Measurements from ENCODE around the gene TNFAIP8.

DNA sequence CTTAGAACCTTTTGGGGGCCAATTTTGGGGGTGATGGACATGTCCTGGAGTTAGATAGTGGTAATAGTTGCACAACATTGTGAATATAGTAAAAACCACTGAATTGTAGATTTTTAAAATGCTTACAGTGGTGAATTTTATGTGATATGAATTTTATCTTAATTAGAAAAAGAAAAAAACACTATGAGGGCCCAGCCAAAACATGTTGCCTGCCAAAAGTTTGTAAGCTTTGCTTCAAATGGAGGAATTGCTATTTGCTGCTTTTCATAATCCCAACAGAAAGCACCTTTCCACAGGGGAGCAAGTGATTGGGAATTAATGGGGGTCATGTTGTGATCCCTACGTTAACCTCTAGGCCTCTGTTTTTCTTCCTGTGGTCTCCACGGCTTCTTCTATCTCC, 19.1 kb downstream of the TNFAIP8 start:
- TF ChIP-seq TCF7L2 (IDR thresholded peaks at IDR 0.05; ENCODE audit: low read depth, low read length) (no peak), CTCF (IDR thresholded peaks at IDR 0.05 in 2 of 3, conservative IDR thresholded peaks at IDR 0.05 in 1 of 3; ENCODE audit: insufficient read depth in 2 of 3, low read depth in 1 of 3, low read length in 3 of 3) (no peak), HLTF (IDR thresholded peaks at IDR 0.05) (no peak), EZH2 (IDR thresholded peaks at IDR 0.05; ENCODE audit: borderline replicate concordance, low read depth, low read length) (no peak), ZNF133 (CRISPR knock-in tag; IDR thresholded peaks at IDR 0.05) (no peak), POLR2G (IDR thresholded peaks at IDR 0.05; ENCODE audit: low read depth, low read length) (no peak), HDAC2 (IDR thresholded peaks at IDR 0.05) (no peak), POLR2A (conservative IDR thresholded peaks at IDR 0.05) (no peak), ZNF384 (IDR thresholded peaks at IDR 0.05; ENCODE audit: low read depth, low read length) (no peak), NR2F6 (CRISPR knock-in tag; IDR thresholded peaks at IDR 0.05) (no peak)
- TF ChIP-seq, protein P1, sequence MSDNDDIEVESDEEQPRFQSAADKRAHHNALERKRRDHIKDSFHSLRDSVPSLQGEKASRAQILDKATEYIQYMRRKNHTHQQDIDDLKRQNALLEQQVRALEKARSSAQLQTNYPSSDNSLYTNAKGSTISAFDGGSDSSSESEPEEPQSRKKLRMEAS (CRISPR knock-in tag; IDR thresholded peaks at IDR 0.05) = no peak
- TF ChIP-seq, protein P2, sequence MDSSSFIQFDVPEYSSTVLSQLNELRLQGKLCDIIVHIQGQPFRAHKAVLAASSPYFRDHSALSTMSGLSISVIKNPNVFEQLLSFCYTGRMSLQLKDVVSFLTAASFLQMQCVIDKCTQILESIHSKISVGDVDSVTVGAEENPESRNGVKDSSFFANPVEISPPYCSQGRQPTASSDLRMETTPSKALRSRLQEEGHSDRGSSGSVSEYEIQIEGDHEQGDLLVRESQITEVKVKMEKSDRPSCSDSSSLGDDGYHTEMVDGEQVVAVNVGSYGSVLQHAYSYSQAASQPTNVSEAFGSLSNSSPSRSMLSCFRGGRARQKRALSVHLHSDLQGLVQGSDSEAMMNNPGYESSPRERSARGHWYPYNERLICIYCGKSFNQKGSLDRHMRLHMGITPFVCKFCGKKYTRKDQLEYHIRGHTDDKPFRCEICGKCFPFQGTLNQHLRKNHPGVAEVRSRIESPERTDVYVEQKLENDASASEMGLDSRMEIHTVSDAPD (CRISPR knock-in tag; IDR thresholded peaks at IDR 0.05) = no peak
- TF ChIP-seq, protein P3, sequence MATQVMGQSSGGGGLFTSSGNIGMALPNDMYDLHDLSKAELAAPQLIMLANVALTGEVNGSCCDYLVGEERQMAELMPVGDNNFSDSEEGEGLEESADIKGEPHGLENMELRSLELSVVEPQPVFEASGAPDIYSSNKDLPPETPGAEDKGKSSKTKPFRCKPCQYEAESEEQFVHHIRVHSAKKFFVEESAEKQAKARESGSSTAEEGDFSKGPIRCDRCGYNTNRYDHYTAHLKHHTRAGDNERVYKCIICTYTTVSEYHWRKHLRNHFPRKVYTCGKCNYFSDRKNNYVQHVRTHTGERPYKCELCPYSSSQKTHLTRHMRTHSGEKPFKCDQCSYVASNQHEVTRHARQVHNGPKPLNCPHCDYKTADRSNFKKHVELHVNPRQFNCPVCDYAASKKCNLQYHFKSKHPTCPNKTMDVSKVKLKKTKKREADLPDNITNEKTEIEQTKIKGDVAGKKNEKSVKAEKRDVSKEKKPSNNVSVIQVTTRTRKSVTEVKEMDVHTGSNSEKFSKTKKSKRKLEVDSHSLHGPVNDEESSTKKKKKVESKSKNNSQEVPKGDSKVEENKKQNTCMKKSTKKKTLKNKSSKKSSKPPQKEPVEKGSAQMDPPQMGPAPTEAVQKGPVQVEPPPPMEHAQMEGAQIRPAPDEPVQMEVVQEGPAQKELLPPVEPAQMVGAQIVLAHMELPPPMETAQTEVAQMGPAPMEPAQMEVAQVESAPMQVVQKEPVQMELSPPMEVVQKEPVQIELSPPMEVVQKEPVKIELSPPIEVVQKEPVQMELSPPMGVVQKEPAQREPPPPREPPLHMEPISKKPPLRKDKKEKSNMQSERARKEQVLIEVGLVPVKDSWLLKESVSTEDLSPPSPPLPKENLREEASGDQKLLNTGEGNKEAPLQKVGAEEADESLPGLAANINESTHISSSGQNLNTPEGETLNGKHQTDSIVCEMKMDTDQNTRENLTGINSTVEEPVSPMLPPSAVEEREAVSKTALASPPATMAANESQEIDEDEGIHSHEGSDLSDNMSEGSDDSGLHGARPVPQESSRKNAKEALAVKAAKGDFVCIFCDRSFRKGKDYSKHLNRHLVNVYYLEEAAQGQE (IDR thresholded peaks at IDR 0.05; ENCODE audit: borderline replicate concordance) = no peak
- TF ChIP-seq, protein P3 (CRISPR knock-in tag; IDR thresholded peaks at IDR 0.05; ENCODE audit: low read depth) = no peak
- TF ChIP-seq, protein P4, sequence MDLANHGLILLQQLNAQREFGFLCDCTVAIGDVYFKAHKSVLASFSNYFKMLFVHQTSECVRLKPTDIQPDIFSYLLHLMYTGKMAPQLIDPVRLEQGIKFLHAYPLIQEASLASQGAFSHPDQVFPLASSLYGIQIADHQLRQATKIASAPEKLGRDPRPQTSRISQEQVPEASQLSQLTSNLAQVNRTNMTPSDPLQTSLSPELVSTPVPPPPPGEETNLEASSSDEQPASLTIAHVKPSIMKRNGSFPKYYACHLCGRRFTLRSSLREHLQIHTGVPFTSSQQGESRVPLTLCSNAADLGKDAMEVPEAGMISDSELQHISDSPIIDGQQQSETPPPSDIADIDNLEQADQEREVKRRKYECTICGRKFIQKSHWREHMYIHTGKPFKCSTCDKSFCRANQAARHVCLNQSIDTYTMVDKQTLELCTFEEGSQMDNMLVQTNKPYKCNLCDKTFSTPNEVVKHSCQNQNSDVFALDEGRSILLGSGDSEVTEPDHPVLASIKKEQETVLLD (IDR thresholded peaks at IDR 0.05) = no peak
